ENCODE measurements around the gene BNIP5. TPM values are rescaled to one million over a fixed set of nuclear protein-coding genes. Genes with fewer than 3 reads are reported as not detected.

BNIP5 gene
- 0.17 TPM for polyA plus RNA-seq (ENCODE audit: insufficient read length)
- long read RNA-seq, donor 1: 0 reads
- long read RNA-seq, donor 2: 0 reads
- long read RNA-seq, donor 3: 0 reads
- long read RNA-seq, donor 4: 0 reads
- long read RNA-seq, donor 5: 0 reads
- long read RNA-seq, donor 6: 0 reads
- long read RNA-seq, donor 7: 0 reads
- long read RNA-seq, donor 8: 0 reads

DNA sequence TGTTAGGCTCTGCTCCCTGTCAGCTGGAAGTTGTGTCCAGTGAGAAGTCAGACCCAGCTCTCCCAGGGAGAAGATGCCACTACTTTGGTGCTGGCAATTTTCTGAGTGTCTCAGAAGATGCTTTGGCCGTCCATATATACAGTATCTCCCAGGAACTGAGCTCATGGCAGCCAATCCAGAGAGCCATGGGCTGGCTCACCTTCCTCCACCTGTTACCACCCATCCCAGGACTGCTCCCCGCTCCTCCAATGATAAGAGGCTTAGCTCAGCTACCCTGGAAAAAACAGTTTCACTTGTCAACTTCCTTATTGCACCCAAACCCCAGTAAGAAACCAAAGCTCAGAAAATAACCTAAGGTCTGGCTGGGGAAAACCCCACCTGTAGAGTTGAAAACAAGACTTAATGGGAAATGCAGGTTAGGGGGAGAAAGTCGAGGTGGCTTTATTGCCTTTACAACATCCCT is at the start of gene BNIP5:
Gene BNIP5, minus strand, starts transcription at position 110 of the 463 bp plus-strand sequence. CDS start 6,198 bp downstream, outside the sequence.
- DNase-seq: no peak

- DNase-seq: no peak
These were observed 47.4 kb upstream of the BNIP5 start for GRCh38 chr6:36384095-36384494.

GRCh38 chr6:36383606-36384005 is 46.9 kb upstream of the BNIP5 start:
- DNase-seq: no peak

- no peak for DNase-seq
These were observed 46.3 kb upstream of the BNIP5 start for GRCh38 chr6:36382976-36383375.

- no peak for DNase-seq
These were observed 45.1 kb upstream of the BNIP5 start for GRCh38 chr6:36381502-36382389.

DNA sequence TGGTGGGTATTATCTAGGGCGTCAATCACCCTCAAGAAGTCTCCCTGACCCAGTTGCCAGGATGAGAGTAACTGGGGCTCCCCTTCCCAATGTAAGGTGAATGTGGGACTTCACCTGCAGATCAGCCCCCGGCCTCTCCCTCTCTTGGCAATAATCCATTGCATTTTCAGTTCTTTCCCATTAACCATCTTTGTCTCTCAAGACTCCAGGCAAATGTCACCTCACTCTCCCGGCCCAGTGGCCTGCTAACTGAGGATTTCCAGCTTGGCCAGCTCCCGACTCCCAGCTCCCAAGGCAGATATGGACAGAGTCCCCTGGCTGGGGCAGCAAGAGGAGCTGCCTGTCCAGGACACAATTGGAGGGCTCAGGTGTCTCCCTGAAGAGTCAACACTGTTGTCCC is 43.5 kb upstream of the BNIP5 start:
- DNase-seq: no peak

DNA sequence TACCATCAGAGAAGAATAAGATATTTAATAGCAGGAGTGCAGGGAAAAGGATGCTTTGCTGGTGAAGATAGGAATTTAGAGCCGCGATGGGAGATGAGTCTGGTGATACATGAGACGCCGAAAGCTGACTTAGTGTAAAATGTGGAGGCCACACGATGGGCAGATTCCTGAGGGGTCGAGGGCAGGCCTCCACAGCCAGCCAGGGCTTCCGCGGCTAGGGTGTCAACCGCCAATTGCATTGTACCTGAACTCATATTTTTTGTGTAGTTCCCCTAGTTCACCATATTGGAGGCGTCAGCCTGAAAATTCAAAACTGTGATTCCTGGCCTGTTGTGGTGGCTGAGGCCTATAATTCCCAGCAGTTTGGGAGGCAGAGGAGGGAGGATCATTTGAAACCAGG is 42.2 kb upstream of the BNIP5 start:
- DNase-seq: no peak

DNA sequence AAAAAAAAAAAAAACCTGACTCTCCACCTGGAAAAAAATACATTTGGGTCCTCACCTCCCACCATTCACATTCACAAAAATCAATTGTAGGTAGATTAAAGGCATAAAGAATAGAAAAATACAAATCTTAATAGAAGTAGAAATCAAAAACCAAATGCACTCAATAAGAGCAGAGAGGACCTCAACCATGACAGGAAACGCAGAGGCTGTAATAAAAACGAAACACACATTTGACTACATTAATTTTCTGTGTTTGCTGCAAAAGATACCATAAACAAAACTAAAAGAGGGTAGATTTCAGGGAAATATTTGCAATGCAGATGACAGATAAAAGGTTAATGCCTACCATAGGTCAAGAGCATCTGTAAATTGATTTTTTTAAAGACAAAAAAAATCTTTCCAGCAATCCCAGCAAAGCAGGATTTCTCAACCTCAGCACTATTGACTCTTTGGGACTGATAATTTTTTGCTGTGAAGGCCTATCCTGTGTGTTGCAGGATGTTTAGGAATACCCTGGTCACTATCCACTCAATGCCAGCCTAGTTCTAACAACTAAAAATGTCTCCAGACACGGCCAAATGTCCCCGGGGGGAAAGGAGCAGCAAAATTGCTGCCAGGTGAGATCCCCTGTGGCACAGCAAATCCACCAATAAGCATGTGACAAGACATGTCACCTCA is 41.7 kb upstream of the BNIP5 start:
- no peak for DNase-seq

- DNase-seq: no peak
These were observed 40.9 kb upstream of the BNIP5 start for GRCh38 chr6:36377594-36377993.

- no peak for DNase-seq
These were observed 40.1 kb upstream of the BNIP5 start for GRCh38 chr6:36376742-36377141.

GRCh38 chr6:36376183-36376582 is 39.5 kb upstream of the BNIP5 start:
- DNase-seq: no peak

GRCh38 chr6:36375644-36376155 is 39.0 kb upstream of the BNIP5 start:
- no peak for DNase-seq

DNA sequence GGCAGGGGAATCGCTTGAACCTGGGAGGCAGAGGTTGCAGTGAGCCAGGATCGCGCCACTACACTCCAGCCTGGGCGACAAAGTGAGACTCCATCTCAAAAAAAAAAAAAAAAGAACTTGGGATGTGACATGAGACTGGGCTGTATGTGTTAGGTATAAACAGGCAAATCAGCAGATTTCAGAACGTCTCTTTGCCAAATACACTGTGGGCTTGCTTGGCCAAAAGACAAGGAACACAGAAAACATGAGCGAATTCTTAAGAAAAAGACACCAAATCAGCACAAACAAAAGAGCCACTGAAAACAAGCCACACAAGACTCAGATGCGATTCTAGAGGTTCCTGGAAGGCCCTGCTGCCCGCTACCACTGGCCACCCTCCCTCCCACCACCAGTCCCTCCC is 38.3 kb upstream of the BNIP5 start:
- DNase-seq: no peak

- no peak for DNase-seq
These were observed 37.5 kb upstream of the BNIP5 start for GRCh38 chr6:36374194-36374593.

DNA sequence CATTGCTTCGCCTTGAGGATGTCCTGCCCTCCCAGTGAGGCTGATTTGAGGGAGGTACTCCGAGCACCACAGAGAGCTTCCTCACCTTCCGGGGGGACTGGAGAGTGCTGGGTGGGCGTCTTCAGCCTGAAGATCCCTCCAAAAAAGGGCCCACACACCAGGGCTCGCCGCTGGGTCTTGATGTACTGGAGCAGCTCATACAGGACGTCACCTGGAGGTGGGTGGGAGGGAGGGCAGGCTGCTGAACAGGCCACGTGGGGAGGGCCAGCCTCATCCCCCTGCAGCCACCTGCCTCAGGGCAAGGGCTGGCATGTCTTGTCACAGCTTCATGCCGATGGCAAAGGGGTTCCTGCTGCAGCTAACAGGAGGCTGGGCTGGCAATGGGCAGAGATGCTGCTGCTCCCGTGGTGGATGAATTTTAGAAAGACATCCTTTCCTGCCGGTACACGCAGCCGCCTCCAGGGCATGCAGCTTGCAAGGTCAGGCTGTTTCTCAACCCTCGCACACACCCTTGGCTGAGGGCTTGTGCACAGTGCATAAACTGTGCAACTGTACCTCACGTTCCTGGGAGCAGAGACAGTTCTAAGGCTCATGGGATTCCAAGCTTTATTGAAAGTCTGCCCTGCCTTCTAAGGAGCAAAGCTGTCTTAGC is 36.8 kb upstream of the BNIP5 start:
- no peak for DNase-seq

GRCh38 chr6:36372088-36372487 is 35.4 kb upstream of the BNIP5 start:
- no peak for DNase-seq

DNA sequence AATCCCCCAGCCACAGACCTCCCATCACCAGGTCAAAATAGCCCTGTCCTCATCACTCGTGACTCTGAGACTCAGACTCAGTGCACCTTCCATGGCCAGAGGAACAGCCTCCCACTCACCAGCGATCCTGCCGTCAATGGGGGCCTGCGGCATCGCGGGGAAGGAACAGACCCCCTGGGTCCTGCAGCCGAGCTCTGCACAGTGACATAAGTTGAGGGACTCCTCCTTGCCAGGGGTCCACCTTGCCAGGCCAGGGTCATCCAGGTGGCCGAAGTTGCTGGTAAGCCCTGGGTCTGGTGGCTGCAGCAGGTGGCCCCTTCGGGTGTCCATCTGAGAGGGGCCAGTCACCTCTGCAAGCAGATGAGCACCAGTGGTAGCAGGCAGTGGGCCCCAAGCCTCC is 34.5 kb upstream of the BNIP5 start:
- no peak for DNase-seq

GRCh38 chr6:36370638-36371037 is 34.0 kb upstream of the BNIP5 start:
- no peak for DNase-seq

- DNase-seq: no peak
These were observed 32.5 kb upstream of the BNIP5 start for GRCh38 chr6:36368921-36369865.

DNA sequence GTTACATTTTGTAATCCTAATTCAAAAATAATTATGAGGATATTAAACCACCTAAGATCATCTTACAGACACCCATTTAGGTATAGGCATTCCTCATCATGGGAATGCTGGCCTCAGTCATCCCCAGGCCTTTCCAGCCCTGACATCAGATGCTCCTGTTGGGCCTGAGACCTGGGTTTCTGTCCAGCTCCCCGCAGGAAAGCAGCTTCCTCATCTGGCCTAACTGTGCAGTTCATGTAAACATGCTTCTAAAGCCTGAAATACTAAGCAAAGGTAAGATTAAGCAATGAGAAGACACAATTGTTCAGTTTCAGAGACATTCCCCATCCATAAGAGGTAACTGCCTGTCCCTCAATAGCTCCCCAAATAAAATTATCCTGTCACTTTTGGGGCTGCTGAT is 31.7 kb upstream of the BNIP5 start:
- no peak for DNase-seq

GRCh38 chr6:36367743-36368142 is 31.1 kb upstream of the BNIP5 start:
- DNase-seq: no peak
